Jurkat, Clone E6-1 (cell line): ENCODE measurements around the gene TXLNA.

Experiments
- DNase-seq: peaks from one replicate; pipeline ENCODE4 v3.0.0-alpha.2; 2011; ENCODE audit warnings: low read depth, low spot score
- H3K4me3 ChIP-seq: 2 replicates; pipeline ENCODE4 v1.5.1; 2011; ENCODE audit warnings: mild to moderate bottlenecking, low read length, control low read depth, moderate library complexity

TXLNA gene

DNA sequence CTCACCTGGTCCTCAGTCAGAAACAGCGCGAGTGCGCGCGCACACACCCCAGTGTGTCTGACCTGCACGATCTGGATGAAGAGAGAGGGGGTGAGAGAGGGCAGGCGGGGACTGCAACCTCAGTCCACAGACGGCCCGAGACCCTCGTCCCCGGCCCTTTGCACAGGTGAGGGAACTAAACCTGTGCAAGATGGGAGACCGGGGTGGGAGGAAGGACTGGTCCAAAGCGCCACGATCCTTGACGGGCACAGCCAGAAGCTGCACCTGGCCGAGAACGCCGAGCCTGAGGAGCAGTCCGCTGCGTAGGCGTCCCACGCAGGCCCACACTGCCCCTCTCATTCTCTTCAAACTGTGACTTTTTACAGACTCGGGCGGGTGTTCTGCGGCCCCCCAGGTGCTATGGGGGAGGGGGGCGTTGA, 25.5 kb downstream of the TXLNA start:
- H3K4me3 ChIP-seq = peak overlapping the region; percentile 94
- no peak for DNase-seq

DNA sequence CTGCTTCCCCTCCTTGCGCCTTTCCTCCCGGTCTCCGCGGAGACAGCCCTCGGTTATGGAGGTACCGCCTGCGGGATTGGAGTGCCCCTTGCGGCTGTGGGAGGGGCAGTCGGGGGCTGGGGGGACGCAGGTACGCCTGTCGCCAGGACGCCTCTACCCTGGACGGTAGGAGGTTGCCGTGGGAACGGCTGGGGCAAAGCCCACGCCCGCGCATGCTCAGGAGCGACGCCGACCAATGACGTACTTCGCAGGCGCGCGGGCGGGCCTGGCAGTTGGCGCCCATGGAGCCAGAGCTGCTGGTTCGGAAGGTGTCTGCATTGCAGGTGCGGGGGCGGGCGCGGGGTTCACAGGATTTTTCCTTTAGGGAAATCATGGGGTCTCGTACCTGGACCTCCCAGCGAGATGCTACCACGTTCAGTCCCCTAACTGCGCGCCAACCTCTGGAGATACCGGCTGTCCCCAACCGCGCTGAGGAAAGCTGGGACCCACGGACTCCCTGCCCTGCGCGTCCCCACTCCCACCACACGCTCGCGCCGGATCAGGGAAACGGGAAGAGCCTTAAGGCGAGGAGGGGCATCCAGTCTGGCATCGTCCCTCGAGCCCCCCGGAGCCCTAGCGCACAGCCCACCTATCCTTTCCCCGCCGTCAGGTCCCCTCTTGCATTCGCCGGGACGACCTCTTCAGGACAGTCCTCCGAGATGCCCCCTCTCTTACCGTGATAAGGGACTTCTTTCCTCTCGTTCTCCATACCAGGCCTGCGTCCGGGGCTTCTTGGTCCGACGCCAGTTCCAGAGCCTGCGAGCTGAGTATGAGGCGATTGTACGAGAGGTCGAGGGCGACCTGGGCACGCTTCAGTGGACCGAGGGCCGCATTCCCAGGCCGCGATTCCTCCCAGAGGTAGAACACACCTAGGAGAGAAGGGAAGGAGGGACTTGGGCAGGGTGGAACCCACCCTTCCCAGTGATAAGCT, 26.2 kb downstream of the TXLNA start, which contains the start of gene IQCC:
TSS of gene IQCC (plus strand) at position 271 of the 970 bp plus-strand sequence. CDS start at position 282, 11 bp downstream.
- peak within 1 kb of the TSS; percentile 94 for H3K4me3 ChIP-seq
- peak; percentile 75 for DNase-seq

GRCh38 chr1:32208469-32208868, 29.0 kb downstream of the TXLNA start:
- H3K4me3 ChIP-seq = no peak overlapping the region
- no peak for DNase-seq

GRCh38 chr1:32208891-32209328, 29.4 kb downstream of the TXLNA start, which contains the start of gene DCDC2B:
Gene DCDC2B, plus strand, starts transcription at chr1:32209089. Its CDS starts 5 bp downstream, at chr1:32209094.
- no peak within 1 kb of the TSS for H3K4me3 ChIP-seq
- peak; percentile 24 for DNase-seq

- H3K4me3 ChIP-seq = no peak overlapping the region
- peak; percentile 42 for DNase-seq
Observed at GRCh38 chr1:32215629-32216480, 36.4 kb downstream of the TXLNA start.

DNA sequence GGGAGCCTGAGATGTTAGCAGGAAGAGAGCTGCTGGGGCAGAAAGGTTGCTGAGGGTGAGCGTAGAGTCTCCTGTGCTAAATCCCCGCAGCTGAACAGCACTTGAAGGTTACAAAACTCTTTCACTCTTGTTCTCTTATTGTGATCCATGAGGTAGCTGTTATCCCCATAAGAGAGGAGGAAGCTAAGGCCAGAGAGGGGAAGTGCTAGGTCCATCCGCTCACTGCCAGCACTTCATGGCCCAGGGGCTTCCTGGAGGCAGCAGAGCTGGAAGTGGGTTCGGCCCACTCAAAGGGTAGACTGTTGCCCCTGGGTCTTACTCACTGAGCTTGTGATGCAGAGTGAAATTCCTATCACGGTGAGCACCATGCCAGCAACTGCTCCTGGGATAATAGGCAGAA, 37.1 kb downstream of the TXLNA start:
- no peak for DNase-seq
- no peak overlapping the region for H3K4me3 ChIP-seq

GRCh38 chr1:32219022-32219421, 39.5 kb downstream of the TXLNA start:
- H3K4me3 ChIP-seq = no peak overlapping the region
- no peak for DNase-seq

DNA sequence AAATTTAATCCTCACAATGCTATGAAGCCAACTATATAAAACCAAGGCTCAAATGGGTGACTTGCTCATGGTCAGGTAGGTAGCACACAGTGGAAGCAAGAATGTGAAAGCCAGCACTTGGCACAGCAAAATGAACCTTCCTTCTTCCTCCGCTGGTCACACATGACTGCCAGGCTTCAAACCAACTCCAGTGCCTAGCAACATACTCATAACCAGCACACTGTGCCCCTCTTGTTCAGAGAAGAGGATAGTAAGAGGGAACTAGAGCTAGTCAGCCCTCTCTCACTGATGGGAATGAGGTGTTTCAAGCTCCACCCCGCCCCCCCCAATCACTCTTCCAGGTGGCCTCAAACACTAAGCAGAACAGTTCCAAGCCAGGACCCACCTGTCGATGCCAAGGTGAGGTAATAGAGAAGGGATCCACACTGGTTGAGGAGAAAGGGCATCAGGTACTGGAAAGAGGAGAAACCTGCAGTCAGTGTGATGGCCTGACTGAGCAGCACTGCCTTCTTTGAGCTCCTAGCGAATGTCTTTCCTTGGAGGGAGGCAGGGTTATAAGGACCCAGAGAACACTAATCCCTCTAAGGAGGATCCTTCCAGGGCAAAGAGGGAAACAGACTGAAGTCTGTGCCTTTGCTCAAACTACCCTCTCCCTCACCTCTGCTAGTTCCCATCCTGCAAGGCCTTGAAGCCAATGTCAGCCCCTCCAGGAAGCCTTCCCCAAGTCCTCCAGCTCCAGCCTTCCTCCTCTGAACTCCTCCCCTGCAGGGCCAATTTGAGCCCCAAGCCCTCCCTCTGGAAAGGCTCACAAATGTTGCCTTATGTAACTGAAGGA, 41.5 kb downstream of the TXLNA start:
- DNase-seq = no peak
- peak overlapping the region; percentile 99 for H3K4me3 ChIP-seq

DNA sequence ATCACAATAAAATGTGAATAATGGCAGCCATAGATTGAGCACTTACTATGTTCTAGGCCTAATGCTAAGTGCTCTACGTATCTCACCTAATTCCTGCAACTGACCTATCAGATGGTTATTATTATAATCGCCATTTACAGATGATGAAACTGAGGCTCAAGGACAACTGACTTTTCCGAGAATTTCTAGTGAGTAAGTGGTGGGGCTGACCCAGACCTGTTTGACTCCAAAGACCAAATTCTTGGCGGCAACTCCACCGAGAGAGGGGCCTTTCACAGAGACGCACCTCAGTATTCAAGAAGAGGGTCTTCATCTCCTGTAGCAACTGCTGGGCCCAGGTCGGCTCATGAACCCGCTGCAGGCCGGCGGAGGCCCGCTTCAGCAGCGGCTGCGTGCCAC, 42.1 kb downstream of the TXLNA start:
- DNase-seq = no peak
- peak overlapping the region; percentile 99 for H3K4me3 ChIP-seq

GRCh38 chr1:32221980-32222755, 42.7 kb downstream of the TXLNA start, which contains the start of the genes EIF3I and TMEM234:
Gene EIF3I, plus strand, starts transcription at chr1:32222407. Its CDS starts 35 bp downstream, at chr1:32222442.
Gene TMEM234, minus strand, starts transcription at chr1:32222353. Its CDS starts 31 bp downstream, at chr1:32222322.
- H3K4me3 ChIP-seq = peak within 1 kb of the TSS; percentile 99
- DNase-seq = peak; percentile 90

DNA sequence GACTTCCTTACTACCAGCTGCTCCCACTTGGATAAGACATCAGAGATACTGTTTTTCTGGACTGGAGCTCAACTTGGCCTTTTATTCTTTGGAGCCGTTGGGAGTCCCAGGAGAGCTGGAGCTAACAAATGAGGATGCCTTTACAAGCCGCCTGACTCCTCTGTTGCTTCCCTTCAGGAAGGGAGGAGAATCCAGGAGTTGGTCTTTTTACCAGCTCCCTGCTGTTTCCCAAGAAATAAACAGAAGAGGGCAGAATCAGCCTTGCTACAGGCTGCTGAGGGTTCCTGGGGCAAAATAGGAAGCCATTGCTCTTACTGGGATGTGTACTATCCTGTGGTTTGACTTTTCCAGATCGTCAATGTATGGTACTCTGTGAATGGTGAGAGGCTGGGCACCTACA, 44.2 kb downstream of the TXLNA start:
- H3K4me3 ChIP-seq = peak overlapping the region; percentile 23
- no peak for DNase-seq

DNA sequence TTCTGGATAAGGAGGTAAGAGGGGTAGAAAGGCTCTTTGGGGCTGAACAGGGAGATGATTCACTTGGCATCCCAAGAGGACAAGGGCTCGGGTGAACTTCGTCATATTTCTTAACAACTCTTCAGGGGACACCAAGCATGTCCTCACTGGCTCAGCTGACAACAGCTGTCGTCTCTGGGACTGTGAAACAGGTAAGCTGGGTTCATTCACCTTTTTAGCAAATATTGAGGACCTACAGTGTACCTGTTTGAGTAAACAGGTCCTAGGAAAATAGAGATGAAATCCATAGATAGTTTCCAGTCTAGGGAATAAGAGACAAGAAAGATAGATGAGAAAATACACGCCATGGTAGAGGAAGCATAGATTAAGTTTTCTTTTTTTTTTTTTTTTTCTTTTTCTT, 44.8 kb downstream of the TXLNA start:
- no peak for DNase-seq
- no peak overlapping the region for H3K4me3 ChIP-seq

- H3K4me3 ChIP-seq = no peak overlapping the region
- DNase-seq = no peak
Observed at GRCh38 chr1:32228771-32229170, 49.3 kb downstream of the TXLNA start.

GRCh38 chr1:32231843-32232432, 52.5 kb downstream of the TXLNA start:
- no peak for DNase-seq

DNA sequence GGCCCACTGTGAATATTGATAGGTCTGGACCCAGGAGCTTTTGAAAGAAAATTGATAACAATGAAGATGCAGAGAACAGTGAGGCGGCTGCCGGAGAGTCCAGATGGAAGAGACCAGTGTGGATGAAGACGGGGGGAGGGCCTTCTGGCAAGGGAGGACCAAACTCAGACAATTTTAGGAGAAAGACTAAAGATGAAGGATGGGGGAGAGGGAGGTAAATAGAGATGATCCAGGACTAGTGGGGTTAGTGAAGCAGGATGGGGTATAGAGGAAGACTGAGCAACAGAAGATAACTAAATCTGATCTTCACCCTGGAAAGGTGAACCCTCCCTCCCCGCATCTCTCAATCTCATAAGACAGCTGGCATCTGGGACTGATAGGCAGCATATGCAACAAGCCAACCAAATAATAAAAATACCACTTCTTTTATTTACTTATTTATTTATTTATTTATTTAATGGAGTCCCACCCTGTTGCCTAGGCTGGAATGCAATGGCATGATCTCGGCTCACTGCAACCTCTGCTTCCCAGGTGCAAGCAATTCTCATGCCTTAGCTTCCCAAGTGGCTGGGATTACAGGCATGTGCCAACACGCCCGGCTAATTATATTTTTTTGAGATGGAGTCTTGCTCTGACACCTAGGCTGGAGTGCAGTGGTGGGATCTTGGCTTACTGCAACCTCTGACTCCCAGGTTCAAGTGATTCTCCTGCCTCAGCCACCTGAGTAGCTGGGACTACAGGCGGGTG, 53.3 kb downstream of the TXLNA start:
- no peak for DNase-seq
- no peak overlapping the region for H3K4me3 ChIP-seq

More at GRCh38 chr1:32231843-32232432, 52.5 kb downstream of the TXLNA start:
- H3K4me3 ChIP-seq = no peak overlapping the region

DNA sequence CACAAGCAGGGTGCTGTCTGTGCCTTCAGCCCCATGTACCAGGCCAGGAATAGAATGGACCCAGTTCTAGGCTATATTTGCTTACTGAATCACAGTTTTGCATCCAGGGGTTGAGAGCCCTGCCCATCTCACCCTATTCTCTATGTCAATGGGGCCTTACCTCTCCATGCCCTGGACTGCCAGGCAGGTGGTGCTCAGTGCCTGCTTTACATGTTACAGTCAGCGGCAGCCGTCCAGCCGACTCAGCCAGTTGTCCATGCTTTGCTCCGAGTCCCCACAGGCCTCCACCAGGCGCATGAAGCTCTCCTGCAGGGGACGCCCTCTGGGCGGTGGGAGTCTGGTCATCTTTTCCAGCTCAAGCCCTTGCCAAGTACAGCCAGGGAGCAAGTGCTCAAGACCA, 55.3 kb downstream of the TXLNA start:
- no peak for DNase-seq
- no peak overlapping the region for H3K4me3 ChIP-seq

DNA sequence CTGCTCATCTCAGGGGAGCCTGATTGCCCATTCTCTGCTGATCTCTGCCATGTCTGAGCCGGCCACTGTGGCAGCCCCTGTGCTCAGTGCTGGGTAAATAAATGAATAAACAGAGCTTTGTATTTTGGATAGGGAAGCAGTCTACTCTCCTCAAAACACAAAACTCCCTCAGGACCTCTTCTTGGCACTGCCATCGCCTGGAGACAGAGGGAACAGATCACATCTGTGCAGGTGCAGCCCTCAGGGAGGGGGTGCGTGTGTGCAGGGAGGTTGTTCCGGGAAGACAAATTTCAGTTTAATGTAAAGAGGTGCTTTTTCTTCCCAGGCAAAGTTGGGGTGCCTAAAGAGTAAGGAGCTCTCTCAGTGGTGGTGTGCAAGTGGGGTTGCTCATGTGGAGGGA, 59.9 kb downstream of the TXLNA start:
- no peak overlapping the region for H3K4me3 ChIP-seq
- DNase-seq = no peak
